Tibial nerve (tissue), 4 donors: ENCODE data around the gene CIPC.

Experiments
- EP300 ChIP-seq, 2 donors: sonication (generic); formaldehyde crosslinking; IDR thresholded peaks; one replicate each; pipeline ENCODE4 v1.6.1; 2017; ENCODE audit warnings: antibody characterized with exemption in 2 of 2, mild to moderate bottlenecking in 1 of 2
- POLR2A ChIP-seq, 2 donors: fragments of 450-650 bp; IDR thresholded peaks; one replicate each; pipeline ENCODE4 v1.6.1; 2017; ENCODE audit warnings: antibody characterized with exemption in 2 of 2, mild to moderate bottlenecking in 2 of 2, moderate library complexity in 2 of 2
- TF ChIP-seq, protein P1 (sequence below), 5 experiments: fragments of 200-600 bp in 3 of 5; fragments of 450-650 bp in 2 of 5; sonication (generic) in 3 of 5; IDR thresholded peaks; one replicate each; pipeline ENCODE4 v1.5.1; 2016 to 2019; ENCODE audit warnings: antibody characterized with exemption in 5 of 5, mild to moderate bottlenecking in 3 of 5, moderate library complexity in 2 of 5

DNA sequence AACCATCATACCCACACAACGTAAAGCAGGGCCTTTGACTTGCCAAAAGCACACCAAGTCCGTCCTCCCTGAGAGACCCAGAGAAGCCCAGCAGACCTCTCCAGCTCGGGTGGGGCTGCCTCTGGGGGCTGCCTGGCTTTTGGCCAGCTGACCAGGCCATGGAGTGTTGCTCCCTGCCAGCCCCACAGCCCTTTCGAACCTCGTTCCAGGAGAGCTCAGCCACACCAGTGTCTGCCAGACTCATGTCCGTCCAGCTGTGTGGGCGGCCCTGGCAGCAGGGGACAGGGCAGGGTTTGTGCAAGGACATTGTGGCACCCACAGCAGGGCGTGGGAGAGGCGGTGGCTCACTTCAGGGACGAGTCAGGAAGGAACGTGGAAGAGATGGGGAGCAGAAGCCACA is 46.9 kb upstream of the CIPC start:
- TF ChIP-seq, protein P1, sequence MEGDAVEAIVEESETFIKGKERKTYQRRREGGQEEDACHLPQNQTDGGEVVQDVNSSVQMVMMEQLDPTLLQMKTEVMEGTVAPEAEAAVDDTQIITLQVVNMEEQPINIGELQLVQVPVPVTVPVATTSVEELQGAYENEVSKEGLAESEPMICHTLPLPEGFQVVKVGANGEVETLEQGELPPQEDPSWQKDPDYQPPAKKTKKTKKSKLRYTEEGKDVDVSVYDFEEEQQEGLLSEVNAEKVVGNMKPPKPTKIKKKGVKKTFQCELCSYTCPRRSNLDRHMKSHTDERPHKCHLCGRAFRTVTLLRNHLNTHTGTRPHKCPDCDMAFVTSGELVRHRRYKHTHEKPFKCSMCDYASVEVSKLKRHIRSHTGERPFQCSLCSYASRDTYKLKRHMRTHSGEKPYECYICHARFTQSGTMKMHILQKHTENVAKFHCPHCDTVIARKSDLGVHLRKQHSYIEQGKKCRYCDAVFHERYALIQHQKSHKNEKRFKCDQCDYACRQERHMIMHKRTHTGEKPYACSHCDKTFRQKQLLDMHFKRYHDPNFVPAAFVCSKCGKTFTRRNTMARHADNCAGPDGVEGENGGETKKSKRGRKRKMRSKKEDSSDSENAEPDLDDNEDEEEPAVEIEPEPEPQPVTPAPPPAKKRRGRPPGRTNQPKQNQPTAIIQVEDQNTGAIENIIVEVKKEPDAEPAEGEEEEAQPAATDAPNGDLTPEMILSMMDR (IDR thresholded peaks at IDR 0.05), result no peak
- TF ChIP-seq POLR2A (IDR thresholded peaks at IDR 0.05) (no peak), EP300 (IDR thresholded peaks at IDR 0.05) (peak in 1 of 2 donors; percentile 87)
